Vagina (tissue), 2 donors: ENCODE measurements around the gene CCDC85C.

Experiments used
- POLR2A ChIP-seq, 2 donors: fragments of 450-650 bp; IDR thresholded peaks; one replicate each; pipeline ENCODE4 v1.6.1; 2017; ENCODE audit warnings: antibody characterized with exemption in 2 of 2, mild to moderate bottlenecking in 2 of 2, moderate library complexity in 2 of 2
- POLR2AphosphoS5 ChIP-seq, 2 donors: sonication (generic); formaldehyde crosslinking; IDR thresholded peaks; one replicate each; pipeline ENCODE4 v1.9.0; 2017; ENCODE audit warnings: antibody characterized with exemption in 2 of 2, mild to moderate bottlenecking in 2 of 2, low read depth in 1 of 2; ENCODE audit not compliant: insufficient read depth in 1 of 2
- TF ChIP-seq, protein P1 (sequence below), 3 experiments: fragments of 450-650 bp in 2 of 3; fragments of 200-600 bp in 1 of 3; sonication (generic) in 1 of 3; IDR thresholded peaks; one replicate each; pipeline ENCODE4 v1.5.1; 2017 to 2019; ENCODE audit warnings: antibody characterized with exemption in 3 of 3, mild to moderate bottlenecking in 2 of 3, moderate library complexity in 2 of 3

DNA sequence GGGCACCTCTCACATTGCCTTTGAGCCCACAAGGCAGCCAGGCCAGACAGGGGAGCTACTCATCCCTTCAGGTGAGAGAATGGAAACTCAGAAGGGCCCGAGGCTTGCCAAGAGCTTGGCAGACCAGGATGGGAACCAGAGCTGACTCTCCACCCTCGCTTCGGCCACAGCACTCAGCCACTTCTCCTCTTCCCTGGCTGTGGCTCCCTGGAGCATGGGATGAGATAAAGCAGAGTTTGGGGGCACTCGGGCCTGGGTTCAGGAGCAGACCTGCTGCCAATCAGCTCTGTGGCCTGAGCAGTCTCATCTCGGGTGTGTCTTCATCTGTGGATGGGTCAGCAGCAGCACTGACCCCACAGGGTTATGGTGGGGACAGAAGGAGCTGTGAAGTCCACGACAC lies 20.0 kb upstream of the CCDC85C start:
- TF ChIP-seq, protein P1, sequence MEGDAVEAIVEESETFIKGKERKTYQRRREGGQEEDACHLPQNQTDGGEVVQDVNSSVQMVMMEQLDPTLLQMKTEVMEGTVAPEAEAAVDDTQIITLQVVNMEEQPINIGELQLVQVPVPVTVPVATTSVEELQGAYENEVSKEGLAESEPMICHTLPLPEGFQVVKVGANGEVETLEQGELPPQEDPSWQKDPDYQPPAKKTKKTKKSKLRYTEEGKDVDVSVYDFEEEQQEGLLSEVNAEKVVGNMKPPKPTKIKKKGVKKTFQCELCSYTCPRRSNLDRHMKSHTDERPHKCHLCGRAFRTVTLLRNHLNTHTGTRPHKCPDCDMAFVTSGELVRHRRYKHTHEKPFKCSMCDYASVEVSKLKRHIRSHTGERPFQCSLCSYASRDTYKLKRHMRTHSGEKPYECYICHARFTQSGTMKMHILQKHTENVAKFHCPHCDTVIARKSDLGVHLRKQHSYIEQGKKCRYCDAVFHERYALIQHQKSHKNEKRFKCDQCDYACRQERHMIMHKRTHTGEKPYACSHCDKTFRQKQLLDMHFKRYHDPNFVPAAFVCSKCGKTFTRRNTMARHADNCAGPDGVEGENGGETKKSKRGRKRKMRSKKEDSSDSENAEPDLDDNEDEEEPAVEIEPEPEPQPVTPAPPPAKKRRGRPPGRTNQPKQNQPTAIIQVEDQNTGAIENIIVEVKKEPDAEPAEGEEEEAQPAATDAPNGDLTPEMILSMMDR (IDR thresholded peaks at IDR 0.05): no peak
- TF ChIP-seq POLR2A (IDR thresholded peaks at IDR 0.05) (no peak), POLR2AphosphoS5 (IDR thresholded peaks at IDR 0.05; ENCODE audit: insufficient read depth in 1 of 2, low read depth in 1 of 2) (no peak)
